Endothelial cell of umbilical vein (primary cell): ENCODE measurements around the gene N4BP3. TPM values are rescaled to one million over a fixed set of nuclear protein-coding genes. Genes with fewer than 3 reads are reported as not detected.

ENCODE experiments used
- BruUV-seq: library from RNA; stranded (reverse); fragments of 400-500 nt; replicated peaks from 2 replicates; lab custom pipeline; 2021; lab: Mats Ljungman, UMichigan
- CTCF ChIA-PET: fragments of 300-600, 350-600 bp; sonication (Branson Sonifier 250); formaldehyde crosslinking; loops from one replicate; lab custom pipeline; 2021; ENCODE audit warnings: antibody characterized with exemption, inconsistent platforms; lab: Charles Lee
- POLR2A ChIA-PET: fragments of 300-600, 350-600 bp; sonication (Branson Sonifier 250); formaldehyde crosslinking; loops from one replicate; lab custom pipeline; 2021; ENCODE audit warnings: antibody characterized with exemption, inconsistent platforms; lab: Charles Lee
- DNase-seq: peaks from one replicate; pipeline ENCODE4 v3.0.0-alpha.2; 2011; ENCODE audit warnings: low read depth, low spot score
- FAIRE-seq: peaks from 2 replicates; lab custom pipeline; 2011; peaks lifted over from hg19 to GRCh38; lab: Jason Lieb, UNC
- H2AFZ ChIP-seq: 2 replicates; pipeline ENCODE4 v1.6.0; 2012; ENCODE audit warnings: low read depth, low read length, control low read depth, inconsistent platforms
- H3K27ac ChIP-seq: 2 replicates; pipeline ENCODE4 v1.5.1; 2011; ENCODE audit warnings: low read depth, mild to moderate bottlenecking, control low read depth, low read length, moderate library complexity; ENCODE audit not compliant: insufficient read depth
- H3K27me3 ChIP-seq, 2 experiments: 2 replicates each; pipeline versions ENCODE4 v1.6.0 to v1.6.1; 2011; ENCODE audit warnings: low read length in 2 of 2, mixed read lengths in 1 of 2; ENCODE audit not compliant: control insufficient read depth in 2 of 2, insufficient read depth in 2 of 2
- H3K36me3 ChIP-seq, 2 experiments: 2 replicates in 1 of 2; 3 replicates in 1 of 2; pipeline ENCODE4 v1.5.1; 2011; ENCODE audit warnings: low read length in 2 of 2, mild to moderate bottlenecking in 1 of 2, moderate library complexity in 1 of 2; ENCODE audit not compliant: control insufficient read depth in 2 of 2, insufficient read depth in 2 of 2; ENCODE audit errors: extremely low read depth in 1 of 2
- H3K4me1 ChIP-seq: 3 replicates; pipeline ENCODE4 v1.5.1; 2011; ENCODE audit warnings: mild to moderate bottlenecking, low read length; ENCODE audit not compliant: control insufficient read depth, insufficient read depth; ENCODE audit errors: extremely low read depth
- H3K4me2 ChIP-seq: 2 replicates; pipeline ENCODE4 v1.6.1; 2011; ENCODE audit warnings: low read length, control low read depth, mixed read lengths; ENCODE audit not compliant: insufficient read depth
- H3K4me3 ChIP-seq, 3 experiments: fragments of 200-600 bp in 1 of 3; sonication (generic), shearing (Covaris generic) in 1 of 3; replicated peaks in 1 of 3; 2 replicates each; pipeline ENCODE4 v1.5.1; 2011 to 2016; ENCODE audit warnings: control low read depth in 3 of 3, low read length in 3 of 3, mild to moderate bottlenecking in 2 of 3, inconsistent platforms in 1 of 3, low read depth in 1 of 3, moderate library complexity in 1 of 3; ENCODE audit not compliant: insufficient read depth in 1 of 3
- H3K79me2 ChIP-seq: 2 replicates; pipeline ENCODE4 v1.6.0; 2012; ENCODE audit warnings: low read length, inconsistent platforms; ENCODE audit not compliant: control insufficient read depth, insufficient read depth
- H3K9ac ChIP-seq: replicated peaks from 2 replicates; pipeline ENCODE3; 2011; ENCODE audit warnings: low read length, control low read depth; ENCODE audit not compliant: insufficient read depth; ENCODE audit errors: extremely low read depth
- H3K9me1 ChIP-seq: replicated peaks from 3 replicates; pipeline ENCODE4 v1.6.0; 2011; ENCODE audit warnings: mild to moderate bottlenecking, low read length; ENCODE audit not compliant: control insufficient read depth, insufficient read depth; ENCODE audit errors: extremely low read depth
- H3K9me3 ChIP-seq: replicated peaks from 2 replicates; pipeline ENCODE4 v1.5.1; 2012; ENCODE audit warnings: low read length, inconsistent platforms; ENCODE audit not compliant: control insufficient read depth, insufficient read depth
- H4K20me1 ChIP-seq: replicated peaks from 2 replicates; pipeline ENCODE3; 2011; ENCODE audit warnings: mild to moderate bottlenecking, low read length; ENCODE audit not compliant: control insufficient read depth, insufficient read depth; ENCODE audit errors: extremely low read depth
- EZH2 ChIP-seq: IDR thresholded peaks from 2 replicates; pipeline ENCODE4 v1.6.1; 2012; ENCODE audit warnings: borderline replicate concordance, low read depth, mild to moderate bottlenecking, moderate library complexity, low read length, inconsistent platforms; ENCODE audit not compliant: severe bottlenecking
- FOS ChIP-seq: IDR thresholded peaks from 2 replicates; pipeline ENCODE4 v1.6.1; 2011; ENCODE audit warnings: mild to moderate bottlenecking, low read length, moderate library complexity, borderline replicate concordance; ENCODE audit not compliant: insufficient read depth
- GATA2 ChIP-seq: IDR thresholded peaks from 2 replicates; pipeline ENCODE4 v1.7.0; 2011; ENCODE audit warnings: low read depth, mild to moderate bottlenecking, moderate library complexity, mixed read lengths, low read length; ENCODE audit not compliant: insufficient read length, insufficient read depth
- JUN ChIP-seq: IDR thresholded peaks from 2 replicates; pipeline ENCODE4 v1.6.1; 2011; ENCODE audit warnings: borderline replicate concordance, low read depth; ENCODE audit not compliant: insufficient read length, insufficient read depth
- MAX ChIP-seq: IDR thresholded peaks from 2 replicates; pipeline ENCODE4 v1.6.1; 2011; ENCODE audit not compliant: insufficient read depth, insufficient read length
- MYC ChIP-seq: IDR thresholded peaks from one replicate; pipeline ENCODE4 v1.6.1; 2011; ENCODE audit warnings: mild to moderate bottlenecking, low read depth, low read length
- POLR2A ChIP-seq: IDR thresholded peaks from 2 replicates; pipeline ENCODE4 v1.6.1; 2012; ENCODE audit warnings: low read depth, mild to moderate bottlenecking, control low read depth, low read length
- POLR2AphosphoS5 ChIP-seq: IDR thresholded peaks from 2 replicates; pipeline ENCODE4 v1.6.1; 2012; ENCODE audit warnings: low read depth, mild to moderate bottlenecking, control low read depth, low read length, moderate library complexity; ENCODE audit not compliant: insufficient read depth
- dilution Hi-C: fragments of 300-500 bp; cut with MboI; formaldehyde crosslinking; loops from one replicate; pipeline ENCODE4 v1.15.0; 2019; ENCODE audit warnings: low sequenced_read_pairs; ENCODE audit not compliant: extremely low pct_ligation_motif_present
- intact Hi-C: fragments of 100-400 bp; cut with micrococcal nuclease; formaldehyde crosslinking; loops from one replicate; pipeline ENCODE4 v1.10.0; 2022
- polyA plus RNA-seq, 4 experiments: library from polyadenylated mRNA; depleted of rRNA in 3 of 4; stranded (reverse) in 3 of 4; unstranded in 1 of 4; fragments of >200 nt; gene quantifications; 2 replicates each; pipeline versions ENCODE4 v1.2.1 to v1.2.3, GENCODE V29; 2011 to 2012; ENCODE audit warnings: missing spikeins in 1 of 4
- total RNA-seq: library from RNA; stranded (reverse); gene quantifications from 2 replicates; pipeline ENCODE4 v1.2.3, GENCODE V29; 2021
- TF ChIP-seq, protein P1 (sequence below), 2 donors: IDR thresholded peaks; 1 replicate in 1 of 2; 2 replicates in 1 of 2; pipeline ENCODE4 v1.5.1; 2011; ENCODE audit warnings: low read length in 2 of 2, mild to moderate bottlenecking in 2 of 2, moderate library complexity in 2 of 2, control low read depth in 1 of 2, inconsistent platforms in 1 of 2, low read depth in 1 of 2; ENCODE audit not compliant: insufficient read depth in 1 of 2; ENCODE audit errors: extremely low read depth in 1 of 2

Gene N4BP3
- total and polyA plus RNA-seq, 2 donors (not counting 3 experiments of a cell fraction or from before 2014, with no cell fraction given): 11.8 to 38.2 TPM

- Histone ChIP-seq H3K9ac (no peak overlapping the region), H3K27me3 (no peaks in the 10 kb centered on the region), H3K9me3 (no peaks in the 10 kb centered on the region), H3K4me2 (no peak overlapping the region), H4K20me1 (no peaks in the 10 kb centered on the region), H3K79me2 (peaks cover 6% of the 10 kb centered on the region), H3K27ac (no peak overlapping the region), H3K9me1 (no peaks in the 10 kb centered on the region), H3K4me1 (peaks cover 41% of the 10 kb centered on the region), H3K4me3 (no peak overlapping the region), H3K36me3 (peaks cover 0 to 21% of the 10 kb centered on the region in 2 experiments), H2AFZ (no peak overlapping the region)
- dilution Hi-C loops: no loop called here
- DNase-seq (no peak), FAIRE-seq (no peak)
- no peak for TF ChIP-seq EZH2
- no peak for TF ChIP-seq POLR2AphosphoS5
- no peak for TF ChIP-seq JUN
- no peak for TF ChIP-seq POLR2A
- TF ChIP-seq MYC: no peak
- TF ChIP-seq, protein P1, sequence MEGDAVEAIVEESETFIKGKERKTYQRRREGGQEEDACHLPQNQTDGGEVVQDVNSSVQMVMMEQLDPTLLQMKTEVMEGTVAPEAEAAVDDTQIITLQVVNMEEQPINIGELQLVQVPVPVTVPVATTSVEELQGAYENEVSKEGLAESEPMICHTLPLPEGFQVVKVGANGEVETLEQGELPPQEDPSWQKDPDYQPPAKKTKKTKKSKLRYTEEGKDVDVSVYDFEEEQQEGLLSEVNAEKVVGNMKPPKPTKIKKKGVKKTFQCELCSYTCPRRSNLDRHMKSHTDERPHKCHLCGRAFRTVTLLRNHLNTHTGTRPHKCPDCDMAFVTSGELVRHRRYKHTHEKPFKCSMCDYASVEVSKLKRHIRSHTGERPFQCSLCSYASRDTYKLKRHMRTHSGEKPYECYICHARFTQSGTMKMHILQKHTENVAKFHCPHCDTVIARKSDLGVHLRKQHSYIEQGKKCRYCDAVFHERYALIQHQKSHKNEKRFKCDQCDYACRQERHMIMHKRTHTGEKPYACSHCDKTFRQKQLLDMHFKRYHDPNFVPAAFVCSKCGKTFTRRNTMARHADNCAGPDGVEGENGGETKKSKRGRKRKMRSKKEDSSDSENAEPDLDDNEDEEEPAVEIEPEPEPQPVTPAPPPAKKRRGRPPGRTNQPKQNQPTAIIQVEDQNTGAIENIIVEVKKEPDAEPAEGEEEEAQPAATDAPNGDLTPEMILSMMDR (IDR thresholded peaks at IDR 0.05; ENCODE audit: extremely low read depth in 1 of 2, insufficient read depth in 1 of 2, low read depth in 1 of 2, low read length in 2 of 2): no peak
- no peak for TF ChIP-seq MAX
- no peak for TF ChIP-seq GATA2
- TF ChIP-seq FOS: no peak
- no TSS peak for BruUV-seq
- intact Hi-C loops: loop anchor here (10.0 kb wide), 1 partner anchor 625 kb away; the partner anchor contains the start of gene PDLIM7
- ChIA-PET POLR2A (no interaction called here), CTCF (interaction anchor here (0.9 to 1.6 kb wide), 8 partner anchors 10 to 45 kb away, joined by 3 to 14 read pairs (median 3); no protein-coding TSS in a partner anchor)
Observed at GRCh38 chr5:178119915-178120606, 6.7 kb downstream of the N4BP3 start.
